ENCODE data around the gene BTBD2. TPM values are rescaled to one million over a fixed set of nuclear protein-coding genes. Genes with fewer than 3 reads are reported as not detected.

The BTBD2 gene
- total RNA-seq, 1 experiment from 2014 or later, result 110 TPM

GRCh38 chr19:2051773-2052704 lies 36.5 kb upstream of the BTBD2 start:
- H3K4me3 Mint-ChIP-seq, result peak overlapping the region; percentile 61 to 79
- peaks cover 3% of the 10 kb centered on the region for H3K79me1 ChIP-seq (ENCODE audit: insufficient read depth, low read depth, low read length, poor library complexity, severe bottlenecking)
- peaks cover 7 to 18% of the 10 kb centered on the region in 2 experiments; a peak in 3 of 4 replicates for H3K4me1 Mint-ChIP-seq
- H4K20me1 ChIP-seq (ENCODE audit: control insufficient read depth, insufficient read depth, insufficient read length), result no peaks in the 10 kb centered on the region
- H3K23me2 ChIP-seq (ENCODE audit: insufficient read length, low read depth, low read length, poor library complexity, severe bottlenecking), result peaks cover 9% of the 10 kb centered on the region
- no peaks in the 10 kb centered on the region for H3K36me3 Mint-ChIP-seq (ENCODE audit: insufficient read depth in 1 of 3, low read depth in 3 of 3)
- no peak overlapping the region for H3T11ph ChIP-seq (ENCODE audit: low read length)
- H2BK120ac ChIP-seq (ENCODE audit: low read depth, low read length, poor library complexity, severe bottlenecking), result no peak overlapping the region
- peaks cover 11% of the 10 kb centered on the region; the same call in 1 of the 2 replicates for H3K79me2 ChIP-seq (ENCODE audit: insufficient read depth, low read length)
- no peaks in the 10 kb centered on the region for H3K9me3 Mint-ChIP-seq
- H4K5ac ChIP-seq (ENCODE audit: insufficient read length, low read depth, low read length), result no peak overlapping the region
- no peak overlapping the region for H3K4ac ChIP-seq (ENCODE audit: low read depth, low read length)
- H3K27ac ChIP-seq (ENCODE audit: insufficient read length, low read depth, low read length), result no peak overlapping the region
- H3K23ac ChIP-seq (ENCODE audit: insufficient read length, low read depth, low read length), result no peak overlapping the region
- no peak overlapping the region for H2BK12ac ChIP-seq (ENCODE audit: insufficient read length, low read depth, low read length)
- H4K91ac ChIP-seq (ENCODE audit: insufficient read length, low read depth, low read length), result peak overlapping the region; percentile 15
- DNase-seq, result peak; percentile 30
- 0 out of 2 replicates have a peak overlapping the region, but pooled peaks have one; percentile 41 for H3K14ac ChIP-seq (ENCODE audit: insufficient read depth, low read length)
- no peak for TF ChIP-seq CTCF (conservative IDR thresholded peaks at IDR 0.05)
- H2BK15ac ChIP-seq (ENCODE audit: low read depth, low read length), result no peak overlapping the region
- no peaks in the 10 kb centered on the region for H3K4me1 ChIP-seq (ENCODE audit: insufficient read depth, low read length)
- peak overlapping the region in 2 of 3 experiments; percentile 76 to 91; a peak in 4 of 7 replicates for H3K27ac Mint-ChIP-seq
- H3K18ac ChIP-seq (ENCODE audit: insufficient read length, low read depth, low read length), result peak overlapping the region; percentile 9
- H2AFZ ChIP-seq (ENCODE audit: low read length), result no peak overlapping the region
- H2BK5ac ChIP-seq (ENCODE audit: insufficient read length, low read length), result no peak overlapping the region
- H3K27me3 Mint-ChIP-seq (ENCODE audit: low read depth), result no peaks in the 10 kb centered on the region
- H3K9me3 ChIP-seq (ENCODE audit: control insufficient read depth, low read depth, low read length), result no peaks in the 10 kb centered on the region
- H3K27me3 ChIP-seq (ENCODE audit: insufficient read depth, low read length), result no peaks in the 10 kb centered on the region
- WGBS (ENCODE audit: extremely low coverage, insufficient read length, low lambda C conversion rate), result no CpG with 5 or more reads among the region's 18 CpGs
- no peak overlapping the region for H3K56ac ChIP-seq (ENCODE audit: insufficient read length, low read depth, low read length)
- peak overlapping the region; percentile 34 for H3K4me2 ChIP-seq (ENCODE audit: insufficient read depth, insufficient read length, low read length)
- no peak overlapping the region for H3K9ac ChIP-seq (ENCODE audit: extremely low read depth, insufficient read length, low read length)
- no peak overlapping the region for H4K8ac ChIP-seq (replicated peaks; ENCODE audit: insufficient read length, low read depth, low read length)
- H2AK5ac ChIP-seq (ENCODE audit: insufficient read length, low read length), result no peak overlapping the region
- no peak overlapping the region for H2BK20ac ChIP-seq (ENCODE audit: low read depth, low read length, poor library complexity, severe bottlenecking)
